ENCODE measurements around the gene TCF4. TPM values are rescaled to one million over a fixed set of nuclear protein-coding genes. Genes with fewer than 3 reads are reported as not detected.
A peak's percentile ranks its signal among the peaks of the same experiment; 100 is the strongest.

Gene TCF4
- total and polyA plus RNA-seq, 2 of the 13 experiments (the other 11 are each of a cell fraction or from before 2014, with no cell fraction given), result not detected

DNA sequence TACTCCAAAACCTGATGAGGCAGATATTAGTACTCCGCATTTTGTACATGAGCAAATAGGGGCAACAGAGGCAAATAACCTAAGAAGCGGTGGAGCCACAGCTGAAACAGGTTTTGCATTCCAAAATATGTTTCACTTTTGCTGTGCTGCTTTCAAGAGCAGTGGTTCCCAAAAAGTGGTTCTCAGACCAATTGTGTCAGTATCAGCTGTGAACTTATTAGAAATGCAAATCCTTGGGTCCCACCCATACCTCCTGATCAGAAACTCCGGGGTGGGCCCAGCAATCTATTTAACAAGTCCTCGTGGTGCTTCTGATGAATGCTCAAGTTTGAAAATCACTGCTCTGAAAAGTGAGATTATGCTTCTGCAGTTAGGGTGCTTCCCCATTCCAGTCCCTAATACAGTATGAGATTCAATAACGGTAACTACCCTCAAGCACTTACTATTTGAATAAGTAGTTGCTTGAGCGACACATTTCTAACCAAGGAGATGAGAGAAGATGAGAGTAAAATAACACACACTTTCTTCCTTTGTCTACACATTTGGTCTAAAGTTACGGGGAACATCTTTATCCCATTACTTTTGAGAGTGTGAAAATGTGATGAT is 17.8 kb upstream of the TCF4 start:
- in situ Hi-C loops (cut with HindIII; ENCODE audit: extremely low pct_ligation_motif_present, low pct_unique_long_range_greater_than_20kb), result no loop called here
- POLR2A ChIA-PET, result no interaction called here
- FAIRE-seq (no peak), DNase-seq (ENCODE audit: low spot score) (no peak), ATAC-seq (no peak)
- Histone ChIP-seq H3K27me3 (ENCODE audit: control insufficient read depth in 1 of 2, insufficient read depth in 2 of 2, low read length in 2 of 2) (no peaks in the 10 kb centered on the region; a peak in 1 of 5 replicates), H3K4me3 (replicated peaks in 1 of 3; ENCODE audit: insufficient read depth in 1 of 3, low read depth in 2 of 3, low read length in 3 of 3) (no peak overlapping the region), H3K9me3 (ENCODE audit: low read length) (no peaks in the 10 kb centered on the region; the same call in 1 of the 2 replicates), H3K36me3 (replicated peaks in 1 of 2; ENCODE audit: control insufficient read depth in 1 of 2, insufficient read depth in 2 of 2, low read length in 2 of 2) (no peaks in the 10 kb centered on the region), H4K20me1 (ENCODE audit: insufficient read depth, low read length) (no peaks in the 10 kb centered on the region), H3K79me2 (ENCODE audit: insufficient read depth, low read length) (no peaks in the 10 kb centered on the region), H3K4me1 (ENCODE audit: insufficient read depth, low read length) (no peaks in the 10 kb centered on the region), H3K27ac (ENCODE audit: extremely low read length, insufficient read depth, low read length) (no peak overlapping the region), H3K4me2 (ENCODE audit: low read depth, low read length) (no peak overlapping the region), H2AFZ (ENCODE audit: low read length) (no peak overlapping the region), H3K9ac (ENCODE audit: insufficient read depth, low read depth, low read length) (no peak overlapping the region)
- CTCF ChIA-PET (ENCODE audit: low intra/inter-chr PET ratio, low total read pairs), result no interaction called here
- TF ChIP-seq NR2F6 (IDR thresholded peaks at IDR 0.05), result no peak
- no peak for TF ChIP-seq NR2F6 (CRISPR knock-in tag; IDR thresholded peaks at IDR 0.05)
- TF ChIP-seq ZC3H13 (CRISPR knock-in tag; IDR thresholded peaks at IDR 0.05), result no peak
- no peak for TF ChIP-seq ZNF792 (CRISPR knock-in tag; IDR thresholded peaks at IDR 0.05)
- TF ChIP-seq PAWR (CRISPR knock-in tag; IDR thresholded peaks at IDR 0.05; ENCODE audit: borderline replicate concordance), result no peak
- TF ChIP-seq U2AF2 (IDR thresholded peaks at IDR 0.05; ENCODE audit: low read depth, low read length), result no peak
- TF ChIP-seq, protein P1, sequence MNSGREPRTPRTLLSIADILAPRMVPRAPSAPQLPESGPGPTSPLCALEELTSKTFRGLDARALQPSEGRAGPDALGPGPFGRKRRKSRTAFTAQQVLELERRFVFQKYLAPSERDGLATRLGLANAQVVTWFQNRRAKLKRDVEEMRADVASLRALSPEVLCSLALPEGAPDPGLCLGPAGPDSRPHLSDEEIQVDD (CRISPR knock-in tag; IDR thresholded peaks at IDR 0.05; ENCODE audit: borderline replicate concordance), result no peak
- no peak for TF ChIP-seq XBP1 (CRISPR knock-in tag; IDR thresholded peaks at IDR 0.05)
- TF ChIP-seq PHF21A (CRISPR knock-in tag; IDR thresholded peaks at IDR 0.05), result no peak
- TF ChIP-seq ZNF782 (CRISPR knock-in tag; IDR thresholded peaks at IDR 0.05; ENCODE audit: borderline replicate concordance), result no peak
- intact Hi-C loops (cut with micrococcal nuclease; ENCODE audit: unreplicated experiment), result no loop called here
- BruUV-seq (replicated peaks), result no TSS peak
- WGBS (ENCODE audit: low lambda C conversion rate), result 15% methylated on average over 6 of the region's 7 CpGs

DNA sequence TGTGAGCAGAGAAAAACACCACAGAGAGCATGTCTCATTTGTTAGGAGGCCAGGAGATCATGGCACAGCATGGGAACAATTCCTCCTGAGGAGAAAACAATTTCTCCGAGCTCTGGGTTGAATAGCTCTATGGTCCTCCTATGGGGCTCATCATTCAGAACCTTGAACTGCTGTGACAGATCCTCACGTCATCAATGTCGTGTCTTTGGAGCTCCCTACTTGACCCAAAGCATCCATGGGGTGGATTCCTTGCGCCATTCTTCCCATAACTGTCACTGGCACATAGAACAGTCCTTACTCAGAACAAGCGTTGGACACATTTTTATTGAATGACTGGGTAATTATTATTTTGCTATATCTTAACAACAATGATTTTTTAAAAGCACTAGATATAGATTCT is 15.8 kb upstream of the TCF4 start:
- BruUV-seq (replicated peaks), result no TSS peak
- 12% methylated on average over 5 of the region's 5 CpGs for WGBS (ENCODE audit: low lambda C conversion rate)
- no peak for FAIRE-seq

More for the DNA sequence above, 15.8 kb upstream of the TCF4 start:
- Histone ChIP-seq H3K79me2 (ENCODE audit: insufficient read depth, low read length) (no peaks in the 10 kb centered on the region), H4K20me1 (ENCODE audit: insufficient read depth, low read length) (no peaks in the 10 kb centered on the region), H3K4me3 (replicated peaks in 1 of 3; ENCODE audit: insufficient read depth in 1 of 3, low read depth in 2 of 3, low read length in 3 of 3) (no peak overlapping the region), H3K36me3 (replicated peaks in 1 of 2; ENCODE audit: control insufficient read depth in 1 of 2, insufficient read depth in 2 of 2, low read length in 2 of 2) (no peaks in the 10 kb centered on the region), H3K9me3 (ENCODE audit: low read length) (no peaks in the 10 kb centered on the region), H3K9ac (ENCODE audit: insufficient read depth, low read depth, low read length) (no peak overlapping the region), H3K4me2 (ENCODE audit: low read depth, low read length) (no peak overlapping the region), H3K27ac (ENCODE audit: extremely low read length, insufficient read depth, low read length) (no peak overlapping the region), H3K27me3 (ENCODE audit: control insufficient read depth in 1 of 2, insufficient read depth in 2 of 2, low read length in 2 of 2) (no peaks in the 10 kb centered on the region; a peak in 1 of 5 replicates), H3K4me1 (ENCODE audit: insufficient read depth, low read length) (no peaks in the 10 kb centered on the region), H2AFZ (ENCODE audit: low read length) (no peak overlapping the region)
- CTCF ChIA-PET (ENCODE audit: low intra/inter-chr PET ratio, low total read pairs), result no interaction called here
- intact Hi-C loops (cut with micrococcal nuclease; ENCODE audit: unreplicated experiment), result no loop called here
- in situ Hi-C loops (cut with HindIII; ENCODE audit: extremely low pct_ligation_motif_present, low pct_unique_long_range_greater_than_20kb), result no loop called here
- POLR2A ChIA-PET, result no interaction called here
- ATAC-seq (no peak), DNase-seq (ENCODE audit: low spot score) (no peak)
- peak; percentile 62 for TF ChIP-seq CREB1 (IDR thresholded peaks at IDR 0.05)
- no peak for TF ChIP-seq CREB1 (CRISPR knock-in tag; IDR thresholded peaks at IDR 0.05)
- no peak for TF ChIP-seq DNMT1 (CRISPR knock-in tag; IDR thresholded peaks at IDR 0.05)

All from HepG2 (cell line).